Daoy (cell line): ENCODE results near the gene MGAT5B. TPM values are rescaled to one million over a fixed set of nuclear protein-coding genes. Genes with fewer than 3 reads are reported as not detected.

ENCODE experiments used
- DNase-seq: peaks from one replicate; pipeline ENCODE4 v3.0.0-alpha.2; 2015; ENCODE audit warnings: low read depth
- total RNA-seq: library from RNA; depleted of rRNA; stranded (reverse); fragments of >200 nt; shearing (Covaris generic); gene quantifications from 2 replicates; pipeline ENCODE4 v1.2.3, GENCODE V29; 2014

The MGAT5B gene
- total RNA-seq, 1 experiment from 2014 or later = 4.1 TPM

- DNase-seq = no peak
These were observed 36.8 kb downstream of the MGAT5B start for GRCh38 chr17:76905036-76905435.

DNA sequence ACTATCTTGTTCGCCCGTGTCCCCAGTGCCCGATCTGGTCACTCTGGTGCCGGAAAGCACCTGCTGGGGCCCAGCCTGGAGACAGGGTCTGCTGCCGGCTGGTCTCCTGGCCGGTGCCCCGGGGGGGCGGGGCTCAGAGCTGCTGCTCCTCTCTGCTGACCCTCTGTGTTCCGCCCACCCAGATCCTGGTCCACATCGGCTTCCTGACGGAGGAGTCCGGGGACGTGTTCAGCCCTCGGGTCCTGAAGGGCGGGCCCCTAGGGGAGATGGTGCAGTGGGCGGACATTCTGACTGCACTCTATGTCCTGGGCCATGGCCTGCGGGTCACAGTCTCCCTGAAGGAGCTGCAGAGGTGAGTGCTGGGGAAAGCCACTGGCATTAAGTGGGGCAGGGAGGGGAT, 37.6 kb downstream of the MGAT5B start:
- no peak for DNase-seq

DNA sequence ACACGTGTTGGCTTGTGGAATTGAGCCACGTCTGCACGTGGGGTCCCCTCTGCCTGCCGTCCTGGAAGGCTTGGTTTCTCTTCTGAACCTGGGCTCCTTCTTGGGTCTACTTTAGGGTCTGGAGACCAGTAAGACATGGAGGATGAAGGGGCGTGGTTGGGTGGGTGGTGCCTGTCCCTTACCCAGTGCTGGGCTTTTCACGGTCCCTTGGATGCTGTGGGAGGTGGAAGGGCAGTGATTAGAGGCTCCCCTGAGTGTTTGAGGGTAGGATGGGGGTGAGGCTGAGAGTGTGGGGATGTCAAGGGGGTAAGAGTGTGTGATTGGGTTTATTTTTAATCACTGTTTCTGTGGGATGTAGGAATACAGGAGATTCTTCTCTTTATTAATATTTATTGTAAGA, 38.3 kb downstream of the MGAT5B start:
- no peak for DNase-seq

- no peak for DNase-seq
These were observed 39.1 kb downstream of the MGAT5B start for GRCh38 chr17:76907352-76907751.

DNA sequence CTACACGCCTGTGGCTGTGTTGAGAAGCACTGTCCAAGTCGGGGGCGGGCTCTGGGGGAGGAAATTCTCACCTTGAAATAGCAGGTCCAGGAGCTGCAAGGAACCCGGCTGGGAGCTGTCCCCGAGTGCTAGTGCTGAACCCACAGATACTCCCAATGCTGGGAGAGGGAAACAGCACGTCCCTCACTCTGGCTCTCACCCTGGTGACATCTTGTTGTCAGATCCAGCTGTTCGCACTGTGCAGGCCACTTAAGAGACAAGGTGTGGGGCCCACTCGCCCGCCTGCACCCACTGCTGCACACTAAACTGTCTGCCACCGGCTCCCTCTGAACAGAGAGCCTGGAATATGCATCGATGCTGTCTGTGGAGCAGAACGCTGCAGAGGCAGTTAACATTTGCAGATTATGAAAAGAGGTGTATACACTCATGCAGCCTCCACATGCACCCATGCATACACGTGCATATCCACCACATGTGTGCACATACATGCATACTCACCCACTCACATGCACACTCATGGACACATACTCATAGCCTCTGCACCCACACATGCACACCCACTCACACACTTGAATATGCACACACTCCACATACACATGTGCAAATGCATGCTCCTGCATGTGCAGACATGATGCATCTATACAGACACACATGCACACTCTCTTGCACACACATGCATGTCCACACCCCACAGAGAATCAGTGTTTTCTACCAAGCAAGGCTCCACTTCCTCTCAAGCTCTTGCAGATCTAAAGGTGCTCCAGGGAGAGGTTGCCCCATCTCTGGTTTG, 42.0 kb downstream of the MGAT5B start:
- DNase-seq = peak; percentile 19

GRCh38 chr17:76911299-76912017, 43.3 kb downstream of the MGAT5B start:
- DNase-seq = no peak

- no peak for DNase-seq
These were observed 44.4 kb downstream of the MGAT5B start for GRCh38 chr17:76912421-76913164.

DNA sequence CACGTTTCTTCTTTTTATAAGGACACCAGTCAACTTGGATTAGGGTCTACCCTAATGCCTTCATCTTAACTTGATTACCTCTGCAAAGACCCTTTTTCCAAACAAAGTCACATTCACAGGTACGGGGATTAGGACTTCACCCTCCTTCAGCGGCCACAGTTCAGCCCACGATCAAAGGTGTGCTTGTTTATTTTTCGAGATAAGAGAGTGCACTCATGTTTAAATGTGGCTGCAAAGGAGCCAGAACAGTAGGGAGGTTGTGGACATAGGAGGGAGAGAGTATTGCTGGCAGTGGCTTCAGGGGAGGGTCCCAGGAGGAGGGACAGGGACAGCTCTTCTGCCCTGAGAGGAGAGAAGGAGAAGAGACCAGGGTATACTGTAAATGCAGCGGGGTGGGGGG, 46.7 kb downstream of the MGAT5B start:
- DNase-seq = no peak

DNA sequence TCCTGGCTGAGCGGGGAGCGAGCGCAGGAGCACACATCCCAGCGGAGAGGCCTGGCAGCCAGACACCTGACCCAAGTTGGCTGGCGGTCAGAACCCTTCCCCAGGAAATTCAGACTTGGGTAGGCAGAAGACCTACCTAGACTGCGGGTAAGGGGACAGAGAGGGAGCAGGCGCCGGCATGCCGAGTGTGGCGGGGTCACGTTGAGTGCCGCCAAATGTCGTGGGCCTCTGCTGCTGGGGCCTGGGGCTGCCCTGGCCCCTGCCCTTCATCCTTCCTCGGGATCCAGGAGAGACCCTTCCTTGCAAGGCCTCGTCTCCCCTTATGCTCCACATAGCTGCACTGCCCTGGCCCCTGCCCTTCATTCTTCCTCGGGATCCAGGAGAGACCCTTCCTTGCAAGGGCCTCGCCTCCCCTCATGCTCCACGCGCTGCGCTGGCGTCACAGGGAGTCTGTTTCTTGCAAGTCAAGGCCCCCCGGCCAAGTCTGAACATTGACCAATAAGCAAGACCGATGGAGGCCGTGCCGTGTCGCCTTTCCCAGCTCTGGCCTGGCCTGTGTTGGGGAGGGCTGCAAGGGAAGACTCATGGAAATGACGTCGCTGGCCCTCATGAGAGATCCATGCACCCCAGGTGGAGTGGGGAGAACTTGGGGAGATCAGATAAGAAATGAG, 47.8 kb downstream of the MGAT5B start:
- DNase-seq = no peak

GRCh38 chr17:76917829-76918228, 49.6 kb downstream of the MGAT5B start:
- DNase-seq = no peak

DNA sequence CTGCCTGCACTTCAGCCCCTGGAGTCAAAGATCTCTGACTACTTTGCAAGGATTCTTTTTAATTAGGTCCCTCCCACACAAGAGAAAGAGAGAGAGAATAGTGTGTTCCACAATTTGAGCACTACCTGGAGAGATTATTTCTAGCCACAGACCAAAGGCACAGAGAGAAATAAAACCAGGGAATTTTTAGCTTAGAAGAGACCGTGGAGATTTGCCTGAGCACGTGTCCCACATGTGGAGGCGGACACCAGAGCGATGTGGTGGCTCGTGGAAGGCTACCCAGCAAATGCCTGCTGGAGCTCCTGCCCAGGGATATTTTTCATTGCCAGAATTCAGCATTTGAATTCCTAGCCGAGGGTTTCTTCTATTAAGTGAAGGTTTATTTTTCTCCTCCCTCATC, 50.6 kb downstream of the MGAT5B start:
- no peak for DNase-seq

DNA sequence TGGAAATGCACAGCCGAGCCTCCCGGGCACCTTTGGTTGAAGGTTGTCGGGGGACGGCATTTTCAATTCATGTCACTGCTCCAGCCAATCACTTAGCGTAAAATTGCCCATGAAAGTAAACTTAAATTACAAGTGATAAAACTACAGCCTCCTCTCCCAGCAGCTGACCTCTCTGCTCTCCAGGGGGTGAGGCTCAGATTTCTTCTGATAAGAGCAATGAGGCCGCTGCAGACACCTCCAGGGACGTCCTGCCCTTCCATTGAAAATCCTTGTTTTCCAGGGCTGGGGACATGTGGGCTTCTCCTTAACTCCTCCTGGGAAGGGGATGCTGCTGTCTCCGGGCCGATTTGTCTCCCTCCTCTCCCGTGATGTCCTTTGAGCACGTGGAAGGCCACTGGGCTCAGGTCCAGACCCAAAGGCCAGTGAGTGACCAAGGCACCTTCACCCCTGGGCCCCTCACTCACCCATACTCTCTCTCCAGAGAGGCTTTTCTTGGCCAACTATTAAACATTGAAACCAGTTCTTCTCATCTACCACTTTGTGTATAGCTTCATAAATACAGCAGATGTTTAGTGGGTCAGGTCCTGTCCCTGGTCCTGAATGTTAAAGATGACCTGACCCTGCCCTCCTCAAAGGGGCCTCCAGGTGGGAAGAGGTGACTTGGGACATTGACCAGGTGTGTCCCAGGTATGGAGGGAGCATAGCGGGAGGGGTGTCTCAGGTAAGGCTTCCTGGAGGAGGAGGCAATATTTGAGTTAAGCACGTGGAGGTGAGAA, 52.3 kb downstream of the MGAT5B start:
- no peak for DNase-seq

DNA sequence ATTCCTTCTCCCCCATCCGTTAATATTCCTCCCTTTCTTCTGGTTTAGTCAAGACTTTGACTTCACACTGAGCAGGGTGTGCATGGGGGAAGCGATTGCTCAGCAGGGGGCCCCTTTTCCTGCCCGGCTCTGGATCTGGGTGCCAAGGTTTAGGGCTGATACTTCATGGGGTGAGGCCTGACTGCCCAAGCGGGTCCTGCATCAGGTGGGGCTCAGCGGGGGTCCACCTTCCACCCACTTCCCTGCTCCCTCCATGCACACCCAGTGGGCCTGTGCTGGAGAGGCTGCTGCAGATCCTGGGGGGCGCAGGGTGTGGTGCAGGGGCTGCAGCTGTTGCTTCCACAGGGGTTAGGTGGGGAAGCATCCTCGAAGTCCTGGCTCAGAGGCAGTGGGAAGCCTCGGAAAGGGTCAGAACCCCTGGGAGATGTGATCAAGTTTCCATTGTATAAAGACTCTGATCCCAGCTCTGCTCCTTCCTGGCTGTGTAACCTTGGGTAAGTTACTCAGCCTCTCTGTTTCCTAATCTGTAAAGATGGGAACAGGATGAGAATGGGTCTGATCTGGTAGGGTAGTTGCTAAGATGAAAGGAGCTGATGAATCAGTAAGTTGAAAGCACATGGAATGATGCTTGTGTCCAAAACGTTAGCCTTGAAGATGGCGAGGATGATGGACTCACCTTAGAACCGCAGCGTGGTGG, 53.3 kb downstream of the MGAT5B start:
- DNase-seq = no peak

DNA sequence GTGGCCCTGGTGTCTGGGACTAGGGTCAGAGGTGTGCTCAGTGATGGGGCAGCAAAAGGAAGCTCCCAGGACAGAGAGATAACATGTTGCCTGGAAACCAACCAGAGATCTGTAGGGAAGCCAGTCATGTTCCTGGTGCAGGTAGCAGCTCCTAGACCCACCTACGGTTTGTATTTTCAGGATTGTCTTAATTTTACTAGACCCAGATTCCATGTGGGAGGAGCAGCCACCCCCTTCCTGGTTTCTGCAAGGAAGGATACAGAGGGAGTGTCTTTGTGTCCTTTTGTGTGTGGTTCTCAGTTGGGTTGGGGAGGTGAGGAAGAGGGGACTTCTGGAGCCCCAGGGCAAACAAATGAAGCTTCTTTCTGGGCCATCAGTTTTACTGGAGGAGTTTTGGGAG, 53.9 kb downstream of the MGAT5B start:
- no peak for DNase-seq

- no peak for DNase-seq
These were observed 54.8 kb downstream of the MGAT5B start for GRCh38 chr17:76922967-76923366.

DNA sequence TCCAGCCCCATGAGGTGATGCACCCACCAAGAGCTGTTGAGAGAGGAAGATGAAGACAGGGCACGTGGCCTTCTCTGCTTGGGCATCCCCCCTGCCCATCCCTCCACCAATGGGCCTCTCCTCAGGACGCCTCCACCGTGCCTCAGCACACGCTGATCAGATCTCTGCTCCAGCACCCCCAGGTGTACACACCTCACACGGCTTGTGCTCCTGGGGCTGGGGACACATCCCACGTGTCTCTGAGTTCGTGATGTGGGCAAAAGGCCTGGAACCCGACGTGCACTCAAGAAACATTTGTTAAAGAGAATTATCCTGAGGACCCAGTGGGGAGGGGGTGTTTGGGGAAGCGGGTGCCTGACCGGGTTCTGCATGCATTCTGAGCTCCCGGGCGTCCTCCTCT, 55.3 kb downstream of the MGAT5B start:
- no peak for DNase-seq

DNA sequence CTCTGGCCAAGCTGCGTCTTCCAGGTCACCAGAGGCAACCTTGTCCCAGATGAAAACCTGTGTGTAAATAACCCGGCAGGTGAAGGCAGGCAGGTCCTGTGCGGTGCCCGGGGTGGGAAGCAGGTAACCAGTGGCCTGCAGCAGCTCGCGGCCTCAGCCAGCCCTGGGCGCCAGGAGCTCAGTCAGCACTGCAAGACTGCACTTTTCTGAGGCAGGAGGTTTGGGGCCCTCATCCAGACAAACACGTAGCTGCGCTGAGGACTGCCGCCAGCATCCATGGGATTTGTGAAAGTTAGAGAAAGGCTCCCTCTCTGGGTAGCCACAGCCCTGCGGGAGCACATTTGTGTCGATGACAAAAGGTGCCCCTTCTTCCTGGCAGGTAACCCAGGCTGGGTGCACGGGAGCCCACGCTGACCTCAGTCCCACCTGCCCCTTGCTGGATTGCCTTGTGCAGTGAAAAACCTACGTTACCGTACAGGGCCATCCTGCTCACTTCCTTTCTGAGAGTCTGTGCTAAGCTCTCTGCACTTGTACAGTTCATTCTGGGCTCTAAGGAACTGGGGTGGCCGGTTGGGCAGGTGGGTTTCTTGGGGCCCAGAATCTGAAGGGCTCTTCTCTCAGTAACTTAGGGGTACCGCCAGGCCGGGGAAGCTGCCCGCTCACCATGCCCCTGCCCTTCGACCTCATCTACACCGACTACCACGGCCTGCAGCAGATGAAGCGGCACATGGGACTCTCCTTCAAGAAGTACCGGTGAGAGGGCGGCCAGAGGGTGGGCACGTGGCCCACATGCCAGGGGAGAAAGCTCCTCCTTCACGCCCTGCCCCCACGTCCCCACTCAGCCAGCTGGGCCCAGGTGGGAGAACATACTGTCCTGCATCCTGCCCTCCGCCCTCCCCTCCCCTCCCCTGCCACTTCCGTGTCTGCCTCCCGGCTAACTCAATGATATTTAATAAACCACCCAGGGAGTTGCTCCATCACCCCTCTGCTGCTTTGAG, 56.4 kb downstream of the MGAT5B start:
- DNase-seq = no peak

GRCh38 chr17:76925441-76925891, 57.3 kb downstream of the MGAT5B start:
- DNase-seq = no peak

- DNase-seq = no peak
These were observed 58.1 kb downstream of the MGAT5B start for GRCh38 chr17:76926237-76926866.
